Caco-2 (cell line): ENCODE results near the gene SNHG17. TPM values are rescaled to one million over a fixed set of nuclear protein-coding genes. Genes with fewer than 3 reads are reported as not detected.

Experiments used
- BruUV-seq: library from RNA; stranded (reverse); fragments of 400-500 nt; replicated peaks from 2 replicates; lab custom pipeline; 2021; lab: Mats Ljungman, UMichigan
- CTCF ChIA-PET: fragments of 300-600 bp; sonication (Branson Sonifier 250); formaldehyde crosslinking; loops from one replicate; lab custom pipeline; 2022; ENCODE audit warnings: antibody characterized with exemption; lab: Charles Lee
- POLR2A ChIA-PET: fragments of 300-600 bp; sonication (Branson Sonifier 250); formaldehyde crosslinking; loops from one replicate; lab custom pipeline; 2022; ENCODE audit warnings: antibody characterized with exemption; lab: Charles Lee
- DNase-seq, 2 experiments: peaks; one replicate each; pipeline versions ENCODE4 v3.0.0 to v3.0.0-alpha.2; 2020 to 2022
- H3K27me3 ChIP-seq: replicated peaks from 2 replicates; pipeline ENCODE4 v1.6.0; 2011; ENCODE audit warnings: low read length; ENCODE audit not compliant: control insufficient read depth, insufficient read depth
- H3K36me3 ChIP-seq: 2 replicates; pipeline ENCODE4 v1.5.1; 2011; ENCODE audit warnings: low read length; ENCODE audit not compliant: control insufficient read depth, insufficient read depth
- H3K4me1 ChIP-seq: fragments of 250-450 bp; sonication (Bioruptor Pico); 2 replicates; pipeline ENCODE4 v1.5.1; 2020; ENCODE audit warnings: mild to moderate bottlenecking
- H3K4me3 ChIP-seq: 2 replicates; pipeline ENCODE4 v1.5.1; 2011; ENCODE audit warnings: low read depth, mild to moderate bottlenecking, control low read depth, low read length
- H3K9me3 ChIP-seq: fragments of 250-450 bp; sonication (Bioruptor Pico); 2 replicates; pipeline ENCODE4 v1.5.1; 2020; ENCODE audit warnings: mild to moderate bottlenecking, moderate library complexity
- H3K27ac Mint-ChIP-seq: one replicate; pipeline ENCODE4 v1.8.0; 2022; ENCODE audit warnings: mixed read lengths; ENCODE audit not compliant: unreplicated experiment
- H3K27me3 Mint-ChIP-seq: one replicate; pipeline ENCODE4 v1.8.0; 2022; ENCODE audit warnings: mixed read lengths; ENCODE audit not compliant: insufficient read depth, unreplicated experiment
- H3K36me3 Mint-ChIP-seq: one replicate; pipeline ENCODE4 v1.8.0; 2022; ENCODE audit warnings: mild to moderate bottlenecking, mixed read lengths; ENCODE audit not compliant: insufficient read depth, unreplicated experiment
- H3K4me1 Mint-ChIP-seq: one replicate; pipeline ENCODE4 v1.8.0; 2022; ENCODE audit warnings: low read depth, mixed read lengths; ENCODE audit not compliant: unreplicated experiment
- H3K4me3 Mint-ChIP-seq: one replicate; pipeline ENCODE4 v1.8.0; 2022; ENCODE audit warnings: mild to moderate bottlenecking, moderate library complexity, mixed read lengths; ENCODE audit not compliant: unreplicated experiment
- H3K9me3 Mint-ChIP-seq: one replicate; pipeline ENCODE4 v1.8.0; 2022; ENCODE audit warnings: mixed read lengths; ENCODE audit not compliant: unreplicated experiment
- CTCF ChIP-seq, 2 experiments: fragments of 200-600 bp in 1 of 2; IDR thresholded peaks; 1 replicate in 1 of 2; 2 replicates in 1 of 2; pipeline versions ENCODE4 v1.5.1 to v1.8.0; 2011 to 2022; ENCODE audit warnings: antibody characterized with exemption in 1 of 2, control low read depth in 1 of 2, inconsistent platforms in 1 of 2, low read depth in 1 of 2, low read length in 1 of 2, mild to moderate bottlenecking in 1 of 2, moderate library complexity in 1 of 2; ENCODE audit not compliant: insufficient read depth in 1 of 2, severe bottlenecking in 1 of 2, unreplicated experiment in 1 of 2
- intact Hi-C: fragments of 100-400 bp; cut with micrococcal nuclease; formaldehyde crosslinking; loops from one replicate; pipeline ENCODE4 v1.10.0; 2022; ENCODE audit not compliant: unreplicated experiment
- total RNA-seq: library from RNA; stranded (reverse); gene quantifications from 2 replicates; pipeline ENCODE4 v1.2.3, GENCODE V29; 2022

The SNHG17 gene
- total RNA-seq, 1 experiment from 2014 or later, result 362 TPM

DNA sequence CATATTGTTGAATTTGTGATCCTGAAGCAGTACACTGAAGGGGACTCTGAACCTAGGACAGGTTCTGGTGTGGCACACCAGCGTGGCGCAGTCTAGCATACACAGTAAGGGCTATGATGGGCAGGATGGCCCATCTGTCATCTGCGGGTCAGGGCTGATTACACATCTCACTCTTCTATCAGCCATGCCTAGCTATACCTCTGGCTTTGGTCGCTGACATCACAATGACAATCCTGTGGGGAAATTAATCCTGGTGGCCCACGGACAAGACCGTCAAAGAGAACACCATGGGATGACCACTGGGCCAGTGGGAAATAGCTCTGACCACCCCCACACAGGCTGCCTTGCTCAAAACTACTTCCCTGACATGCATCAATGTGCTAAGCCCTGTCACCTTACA is 2.8 kb downstream of the SNHG17 start:
- H3K9me3 ChIP-seq, result no peaks in the 10 kb centered on the region
- peaks cover 10% of the 10 kb centered on the region for H3K4me1 ChIP-seq
- H3K4me3 Mint-ChIP-seq, result peak overlapping the region; percentile 94
- TF ChIP-seq CTCF (IDR thresholded peaks at IDR 0.05; ENCODE audit: insufficient read depth in 1 of 2, low read depth in 1 of 2, low read length in 1 of 2, severe bottlenecking in 1 of 2, unreplicated experiment in 1 of 2), result no peak
- H3K4me1 Mint-ChIP-seq, result peaks cover 31% of the 10 kb centered on the region
- H3K9me3 Mint-ChIP-seq, result no peaks in the 10 kb centered on the region
- H3K36me3 ChIP-seq, result peaks cover 33% of the 10 kb centered on the region
- no peak overlapping the region for H3K27ac Mint-ChIP-seq
- no peak for DNase-seq
- ChIA-PET POLR2A (interaction anchor here (0.8 to 3.7 kb wide), 2 partner anchors 41 kb away, joined by 4 to 104 read pairs; partner anchors contain the start of gene RALGAPB), CTCF (interaction anchor here (1.1 kb wide), 1 partner anchor 94 kb away, joined by 3 read pairs; no protein-coding TSS in a partner anchor)
- no TSS peak for BruUV-seq
- no peaks in the 10 kb centered on the region for H3K27me3 ChIP-seq
- no peaks in the 10 kb centered on the region for H3K27me3 Mint-ChIP-seq
- H3K4me3 ChIP-seq, result no peak overlapping the region
- intact Hi-C loops, result no loop called here
- H3K36me3 Mint-ChIP-seq, result peaks cover 84% of the 10 kb centered on the region

DNA sequence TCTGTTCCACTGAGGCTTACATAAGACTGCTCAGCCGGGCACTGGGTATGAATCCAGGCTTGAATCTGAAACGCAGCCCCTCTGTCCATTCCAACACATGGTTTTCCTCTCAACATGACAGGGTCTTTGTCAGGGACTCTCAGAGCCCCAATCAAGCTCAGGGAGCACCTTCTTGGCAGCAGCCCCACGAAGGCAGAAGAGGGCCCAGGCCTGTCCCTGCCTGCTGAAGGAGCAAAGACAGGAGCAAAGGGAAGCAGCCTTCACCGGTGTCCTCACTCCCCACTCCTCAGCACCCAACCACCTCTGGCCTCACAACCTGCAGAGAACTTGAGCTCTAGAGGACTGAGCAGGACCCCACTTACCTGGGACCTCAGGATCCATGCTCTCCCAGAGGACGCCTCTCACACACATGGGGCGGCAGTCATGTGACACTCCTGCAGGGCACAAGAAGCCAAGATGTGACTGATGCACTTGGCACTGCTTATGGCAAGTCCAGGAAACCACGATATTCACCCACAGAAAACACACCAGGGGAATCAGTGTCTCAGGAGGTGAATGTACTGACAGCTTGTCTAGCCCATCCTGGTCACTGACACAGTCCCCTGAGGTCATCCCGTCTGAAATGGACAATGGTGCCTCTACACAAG is 4.3 kb downstream of the SNHG17 start:
- intact Hi-C loops, result no loop called here
- H3K27me3 ChIP-seq, result no peaks in the 10 kb centered on the region
- Mint-ChIP-seq H3K9me3 (no peaks in the 10 kb centered on the region), H3K4me3 (peak overlapping the region; percentile 12), H3K36me3 (peaks cover 99% of the 10 kb centered on the region), H3K27ac (no peak overlapping the region), H3K27me3 (no peaks in the 10 kb centered on the region), H3K4me1 (peaks cover 38% of the 10 kb centered on the region)
- CTCF ChIA-PET, result no interaction called here
- H3K4me3 ChIP-seq, result no peak overlapping the region
- no peak for TF ChIP-seq CTCF (IDR thresholded peaks at IDR 0.05; ENCODE audit: insufficient read depth in 1 of 2, low read depth in 1 of 2, low read length in 1 of 2, severe bottlenecking in 1 of 2, unreplicated experiment in 1 of 2)
- DNase-seq, result no peak
- peaks cover 42% of the 10 kb centered on the region for H3K36me3 ChIP-seq
- peaks cover 10% of the 10 kb centered on the region for H3K4me1 ChIP-seq
- BruUV-seq, result no TSS peak
- POLR2A ChIA-PET, result no interaction called here
- H3K9me3 ChIP-seq, result no peaks in the 10 kb centered on the region

- H3K4me1 ChIP-seq, result peaks cover 10% of the 10 kb centered on the region
- peaks cover 100% of the 10 kb centered on the region for H3K36me3 Mint-ChIP-seq
- ChIA-PET CTCF (no interaction called here), POLR2A (interaction anchor here (0.5 kb wide), 1 partner anchor 70 kb away, joined by 3 read pairs; no protein-coding TSS in a partner anchor)
- TF ChIP-seq CTCF (IDR thresholded peaks at IDR 0.05; ENCODE audit: insufficient read depth in 1 of 2, low read depth in 1 of 2, low read length in 1 of 2, severe bottlenecking in 1 of 2, unreplicated experiment in 1 of 2), result no peak
- H3K27ac Mint-ChIP-seq, result no peak overlapping the region
- peaks cover 49% of the 10 kb centered on the region for H3K36me3 ChIP-seq
- BruUV-seq, result no TSS peak
- intact Hi-C loops, result no loop called here
- no peaks in the 10 kb centered on the region for H3K9me3 ChIP-seq
- H3K27me3 ChIP-seq, result no peaks in the 10 kb centered on the region
- DNase-seq, result no peak
- no peak overlapping the region for H3K4me3 ChIP-seq
- H3K4me1 Mint-ChIP-seq, result peaks cover 42% of the 10 kb centered on the region
- H3K27me3 Mint-ChIP-seq, result no peaks in the 10 kb centered on the region
- H3K9me3 Mint-ChIP-seq, result no peaks in the 10 kb centered on the region
- no peak overlapping the region for H3K4me3 Mint-ChIP-seq
Observed at GRCh38 chr20:38429301-38429700, 5.8 kb downstream of the SNHG17 start.
